HG02763 (cell line): ENCODE results near the gene NCOA3.
"Not testable (repeated sequence)": the region's sequence is repeated elsewhere in the genome, so short reads cannot be mapped to it uniquely, and the experiment has no call there.

Experiments
- ATAC-seq: cut with Tn5 transposase; IDR thresholded peaks from one replicate; pipeline ENCODE4 v1.9.1; 2021; ENCODE audit warnings: mild to moderate bottlenecking, moderate library complexity; ENCODE audit not compliant: unreplicated experiment

NCOA3 gene

GRCh38 chr20:47534405-47534804, 32.7 kb downstream of the NCOA3 start:
- ATAC-seq = no peak

- no peak for ATAC-seq
Observed at GRCh38 chr20:47535088-47535487, 33.4 kb downstream of the NCOA3 start.

- ATAC-seq = no peak
Observed at GRCh38 chr20:47535994-47536393, 34.3 kb downstream of the NCOA3 start.

GRCh38 chr20:47540443-47541354, 39.0 kb downstream of the NCOA3 start:
- no peak for ATAC-seq

- ATAC-seq = no peak
Observed at GRCh38 chr20:47541355-47541922, 39.8 kb downstream of the NCOA3 start.

GRCh38 chr20:47543006-47543431, 41.3 kb downstream of the NCOA3 start:
- ATAC-seq = no peak

- no peak for ATAC-seq
Observed at GRCh38 chr20:47544240-47544639, 42.6 kb downstream of the NCOA3 start.

- ATAC-seq = no peak
Observed at GRCh38 chr20:47544852-47545251, 43.2 kb downstream of the NCOA3 start.

GRCh38 chr20:47545499-47545898, 43.8 kb downstream of the NCOA3 start:
- no peak for ATAC-seq

GRCh38 chr20:47546184-47547033, 44.7 kb downstream of the NCOA3 start:
- ATAC-seq = no peak

- ATAC-seq = no peak
Observed at GRCh38 chr20:47547034-47547387, 45.3 kb downstream of the NCOA3 start.

GRCh38 chr20:47549671-47550070, 48.0 kb downstream of the NCOA3 start:
- ATAC-seq = no peak

- no peak for ATAC-seq
Observed at GRCh38 chr20:47551222-47551621, 49.5 kb downstream of the NCOA3 start.

- no peak for ATAC-seq
Observed at GRCh38 chr20:47551841-47552240, 50.2 kb downstream of the NCOA3 start.

- no peak for ATAC-seq
Observed at GRCh38 chr20:47552996-47553395, 51.3 kb downstream of the NCOA3 start.

- ATAC-seq = not testable (repeated sequence)
Observed at GRCh38 chr20:47553594-47554235, 52.0 kb downstream of the NCOA3 start.

- ATAC-seq = not testable (repeated sequence)
Observed at GRCh38 chr20:47554283-47554682, 52.6 kb downstream of the NCOA3 start.

- no peak for ATAC-seq
Observed at GRCh38 chr20:47557218-47557617, 55.5 kb downstream of the NCOA3 start.

GRCh38 chr20:47557791-47558190, 56.1 kb downstream of the NCOA3 start:
- ATAC-seq = no peak

- no peak for ATAC-seq
Observed at GRCh38 chr20:47558295-47559066, 56.8 kb downstream of the NCOA3 start.
